GM12891 (cell line): Measurements from ENCODE around the gene RAD50.

Source experiments
- DNase-seq: peaks from one replicate; pipeline ENCODE4 v3.0.0; 2011; ENCODE audit warnings: low spot score; ENCODE audit not compliant: insufficient read length
- FAIRE-seq: peaks from 2 replicates; lab custom pipeline; 2011; peaks lifted over from hg19 to GRCh38; lab: Jason Lieb, UNC
- PAX5 ChIP-seq: IDR thresholded peaks from 2 replicates; pipeline ENCODE4 v1.6.1; 2011; ENCODE audit warnings: low read length, moderate library complexity, mild to moderate bottlenecking; ENCODE audit not compliant: insufficient read depth, severe bottlenecking
- POLR2A ChIP-seq: IDR thresholded peaks from 2 replicates; pipeline ENCODE4 v1.6.1; 2011; ENCODE audit warnings: low read depth, low read length, control low read depth
- POLR2AphosphoS5 ChIP-seq: IDR thresholded peaks from 2 replicates; pipeline ENCODE4 v1.6.1; 2011; ENCODE audit warnings: low read depth, low read length, control low read depth
- POU2F2 ChIP-seq: IDR thresholded peaks from 2 replicates; pipeline ENCODE4 v1.6.1; 2011; ENCODE audit warnings: low read depth, mild to moderate bottlenecking, control low read depth, low read length, moderate library complexity
- SPI1 ChIP-seq: IDR thresholded peaks from 2 replicates; pipeline ENCODE4 v1.6.1; 2011; ENCODE audit warnings: low read depth, low read length, control low read depth
- TAF1 ChIP-seq: IDR thresholded peaks from 2 replicates; pipeline ENCODE4 v1.6.1; 2011; ENCODE audit warnings: low read depth, low read length, control low read depth

The RAD50 gene

GRCh38 chr5:132659598-132660493 is 103.1 kb downstream of the RAD50 start:
- no peak for TF ChIP-seq TAF1
- TF ChIP-seq PAX5: no peak
- no peak for TF ChIP-seq POLR2AphosphoS5
- peak; percentile 9 for FAIRE-seq

GRCh38 chr5:132661231-132662003 is 104.6 kb downstream of the RAD50 start:
- DNase-seq: no peak
- peak; percentile 90 for FAIRE-seq
- TF ChIP-seq PAX5 (no peak), POLR2A (0 out of 2 replicates have a peak, but pooled peaks have one; percentile 7), SPI1 (peak; percentile 86), POU2F2 (0 out of 2 replicates have a peak, but pooled peaks have one; percentile 6)

More at GRCh38 chr5:132659598-132660493, 103.1 kb downstream of the RAD50 start:
- DNase-seq: no peak

GRCh38 chr5:132662004-132662401 is 105.2 kb downstream of the RAD50 start:
- TF ChIP-seq POU2F2 (no peak), POLR2A (no peak), PAX5 (no peak), POLR2AphosphoS5 (no peak), TAF1 (no peak), SPI1 (no peak)
- FAIRE-seq: peak; percentile 23
- no peak for DNase-seq

DNA sequence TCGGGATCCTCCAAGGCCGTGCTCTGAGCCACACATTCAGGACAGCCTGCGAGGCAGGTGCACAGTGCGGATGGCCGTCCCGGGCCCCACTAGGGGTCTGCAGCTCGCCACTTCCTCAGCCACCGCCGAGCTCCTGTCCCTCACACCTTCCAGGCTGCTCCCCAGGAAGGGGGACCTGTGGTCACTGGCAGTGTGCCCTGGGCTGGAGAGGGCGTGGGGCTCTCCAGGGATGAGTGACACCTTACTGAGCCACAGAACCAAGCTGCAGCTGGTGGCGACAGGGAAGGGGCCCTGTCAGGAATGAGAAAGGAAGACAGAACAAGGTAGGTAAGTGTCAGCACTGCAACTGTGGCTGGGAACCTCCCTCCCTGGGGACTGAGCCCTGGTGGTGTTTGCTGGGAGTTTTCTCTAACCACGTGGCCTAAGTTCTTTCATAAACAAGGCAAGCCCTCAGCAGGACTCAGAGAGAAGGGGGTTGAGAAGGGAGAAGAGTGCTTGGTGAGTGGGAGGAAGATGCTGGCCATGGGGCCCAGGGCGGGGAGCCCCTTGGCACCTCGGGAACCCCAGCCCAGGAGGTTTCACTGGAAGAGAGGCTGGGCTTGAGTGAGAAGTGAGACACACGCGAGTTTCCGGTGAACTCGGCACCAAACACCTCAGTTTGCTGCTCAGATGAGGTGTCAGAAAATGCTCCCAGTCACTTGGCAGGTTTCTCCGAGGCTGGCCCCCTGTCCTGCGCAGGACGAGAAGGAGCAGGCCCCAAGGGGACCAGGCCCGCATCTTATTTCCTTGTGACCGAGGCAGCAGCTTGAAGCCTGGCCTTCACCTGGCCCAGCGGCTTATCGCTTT is 106.4 kb downstream of the RAD50 start:
- FAIRE-seq: peak; percentile 90
- peak; percentile 72 for DNase-seq
- TF ChIP-seq POLR2AphosphoS5 (peak; percentile 75), POU2F2 (no peak), POLR2A (peak; percentile 54; the same call in 1 of the 2 replicates), TAF1 (peak; percentile 46; the same call in 1 of the 2 replicates), SPI1 (peak; percentile 16; the same call in 1 of the 2 replicates), PAX5 (no peak)

- peak; percentile 68; the same call in 1 of the 2 replicates for TF ChIP-seq POU2F2
- TF ChIP-seq POLR2A: peak; percentile 34; the same call in 1 of the 2 replicates
- peak; percentile 51; the same call in 1 of the 2 replicates for TF ChIP-seq TAF1
- no peak for TF ChIP-seq PAX5
- peak; percentile 59 for TF ChIP-seq SPI1
- TF ChIP-seq POLR2AphosphoS5: no peak; the same call in 1 of the 2 replicates
- DNase-seq (no peak), FAIRE-seq (peak; percentile 51)
These were observed 107.3 kb downstream of the RAD50 start for GRCh38 chr5:132663771-132664695.

GRCh38 chr5:132664696-132665209 is 108.0 kb downstream of the RAD50 start:
- no peak for DNase-seq
- TF ChIP-seq POLR2A: no peak
- TF ChIP-seq PAX5: no peak
- TF ChIP-seq TAF1: no peak
- TF ChIP-seq SPI1: no peak
- FAIRE-seq: no peak

GRCh38 chr5:132665574-132666080 is 108.8 kb downstream of the RAD50 start:
- FAIRE-seq: no peak
- TF ChIP-seq POLR2AphosphoS5: no peak
- TF ChIP-seq SPI1: no peak
- no peak for TF ChIP-seq POU2F2
- no peak for TF ChIP-seq POLR2A
- no peak for DNase-seq
